HCT116 (cell line): ENCODE measurements around the gene DYNLT2B.

ENCODE experiments used
- ELF1 ChIP-seq: IDR thresholded peaks from 2 replicates; pipeline ENCODE4 v1.6.1; 2012; ENCODE audit warnings: low read depth, borderline replicate concordance
- EZH2phosphoT487 ChIP-seq: fragments of 200-600 bp; IDR thresholded peaks from 2 replicates; pipeline ENCODE4 v1.6.1; 2018; ENCODE audit warnings: antibody characterized with exemption, borderline replicate concordance
- POLR2A ChIP-seq: IDR thresholded peaks from 2 replicates; pipeline ENCODE4 v1.7.0; 2011; ENCODE audit warnings: borderline replicate concordance; ENCODE audit not compliant: insufficient read depth, insufficient read length; ENCODE audit errors: extremely low read depth

GRCh38 chr3:196255776-196256175, 62.3 kb downstream of the DYNLT2B start:
- TF ChIP-seq ELF1 (no peak), EZH2phosphoT487 (no peak), POLR2A (no peak)
